ENCODE results near the gene OGFOD3.

Gene OGFOD3

GRCh38 chr17:82346342-82347300, 71.8 kb downstream of the OGFOD3 start:
- DNase-seq (ENCODE audit: low read depth): no peak
- no peak for TF ChIP-seq CTCF (IDR thresholded peaks at IDR 0.05; ENCODE audit: low read length, missing control alignments)
- no peak overlapping the region for H3K4me3 ChIP-seq (replicated peaks; ENCODE audit: low read depth, low read length)

- no peak for TF ChIP-seq CTCF (IDR thresholded peaks at IDR 0.05; ENCODE audit: low read length, missing control alignments)
- no peak overlapping the region for H3K4me3 ChIP-seq (replicated peaks; ENCODE audit: low read depth, low read length)
- no peak for DNase-seq (ENCODE audit: low read depth)
Observed at GRCh38 chr17:82345151-82345976, 73.0 kb downstream of the OGFOD3 start.

DNA sequence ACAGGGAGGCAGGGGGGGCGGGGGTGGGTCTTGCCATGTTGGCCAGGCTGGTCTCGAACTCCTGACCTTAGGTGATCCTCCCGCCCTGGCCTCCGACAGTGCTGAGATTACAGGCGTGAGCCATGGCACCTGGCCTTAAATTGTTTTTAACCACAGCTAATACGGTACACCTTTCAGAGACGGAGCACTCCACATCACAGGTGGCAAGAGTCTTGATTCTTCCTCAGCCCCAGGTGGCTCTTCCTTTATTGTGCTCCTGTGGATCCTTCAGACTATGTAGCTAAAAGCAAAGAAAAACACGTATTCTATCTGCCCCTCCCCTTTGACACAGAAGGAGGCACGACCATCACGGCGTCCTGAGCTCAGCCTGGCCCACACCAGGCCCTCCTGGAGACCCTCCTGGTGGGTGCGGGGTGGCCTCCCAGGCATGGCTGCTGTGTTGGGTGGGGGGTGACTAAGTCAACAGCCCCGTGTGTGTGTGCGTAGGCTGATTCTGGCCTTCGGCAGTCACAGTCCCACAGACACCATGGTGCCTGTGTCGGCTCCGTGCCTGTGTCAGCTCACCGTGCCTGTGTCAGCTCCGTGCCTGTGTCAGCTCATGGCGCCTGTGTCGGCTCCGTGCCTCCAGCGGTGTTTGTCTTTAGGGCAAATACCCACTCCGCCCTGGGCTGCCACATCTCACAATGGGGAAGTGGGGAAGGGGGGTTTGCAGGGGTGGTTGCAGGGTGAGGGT, 74.0 kb downstream of the OGFOD3 start:
- DNase-seq (ENCODE audit: low read depth): no peak
- no peak overlapping the region for H3K4me3 ChIP-seq (replicated peaks; ENCODE audit: low read depth, low read length)
- TF ChIP-seq CTCF (IDR thresholded peaks at IDR 0.05; ENCODE audit: low read length, missing control alignments): no peak

DNA sequence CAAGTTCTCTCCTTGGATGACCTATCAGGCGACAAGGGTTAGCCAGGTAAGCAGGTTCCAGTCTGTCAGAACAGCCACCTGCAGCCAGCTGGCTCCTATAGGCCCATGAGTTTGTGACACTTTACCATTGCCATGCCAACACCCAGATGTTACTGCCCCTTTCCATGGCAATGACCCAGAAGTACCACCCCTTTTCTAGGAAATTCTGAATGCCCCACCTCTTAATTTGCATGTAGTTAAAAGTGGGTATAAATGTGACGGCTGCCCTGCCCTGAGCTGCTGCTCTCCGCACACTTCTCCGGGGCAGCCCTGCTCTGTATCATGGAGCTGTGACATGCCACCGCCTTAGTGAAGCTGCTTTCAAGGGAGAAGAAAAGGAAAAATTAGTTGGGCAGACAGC, 74.8 kb downstream of the OGFOD3 start:
- no peak for DNase-seq (ENCODE audit: low read depth)

GRCh38 chr17:82342361-82343079, 75.9 kb downstream of the OGFOD3 start:
- no peak for DNase-seq (ENCODE audit: low read depth)
- no peak for TF ChIP-seq CTCF (IDR thresholded peaks at IDR 0.05; ENCODE audit: low read length, missing control alignments)
- H3K4me3 ChIP-seq (replicated peaks; ENCODE audit: low read depth, low read length): no peak overlapping the region

More for the DNA sequence above, 74.8 kb downstream of the OGFOD3 start:
- TF ChIP-seq CTCF (IDR thresholded peaks at IDR 0.05; ENCODE audit: low read length, missing control alignments): no peak
- H3K4me3 ChIP-seq (replicated peaks; ENCODE audit: low read depth, low read length): no peak overlapping the region
